H9 (cell line): ENCODE measurements around the gene TMEM244. TPM values are rescaled to one million over a fixed set of nuclear protein-coding genes. Genes with fewer than 3 reads are reported as not detected.

Source experiments
- DNase-seq: peaks from one replicate; pipeline ENCODE4 v3.0.0-alpha.2; 2017
- H2AFZ ChIP-seq: one replicate; pipeline ENCODE4 v1.6.1; 2013; ENCODE audit warnings: mild to moderate bottlenecking, low read length, control low read depth, moderate library complexity
- H2AK5ac ChIP-seq: 2 replicates; pipeline ENCODE4 v1.6.1; 2013; ENCODE audit warnings: low read length, control low read depth, mixed read lengths; ENCODE audit not compliant: insufficient read length
- H2BK120ac ChIP-seq: one replicate; pipeline ENCODE4 v1.6.1; 2013; ENCODE audit warnings: low read depth, mild to moderate bottlenecking, low read length, control low read depth, inconsistent platforms; ENCODE audit not compliant: poor library complexity, severe bottlenecking
- H2BK12ac ChIP-seq: 2 replicates; pipeline ENCODE4 v1.6.1; 2013; ENCODE audit warnings: low read length, control low read depth, mixed read lengths, low read depth; ENCODE audit not compliant: insufficient read length
- H2BK15ac ChIP-seq: 2 replicates; pipeline ENCODE4 v1.6.1; 2013; ENCODE audit warnings: low read depth, low read length, control low read depth
- H2BK20ac ChIP-seq: one replicate; pipeline ENCODE4 v1.6.1; 2013; ENCODE audit warnings: low read depth, mild to moderate bottlenecking, low read length, control low read depth, inconsistent platforms; ENCODE audit not compliant: poor library complexity, severe bottlenecking
- H2BK5ac ChIP-seq: 2 replicates; pipeline ENCODE4 v1.6.1; 2013; ENCODE audit warnings: low read length, control low read depth, mixed read lengths; ENCODE audit not compliant: insufficient read length
- H3K14ac ChIP-seq: 2 replicates; pipeline ENCODE4 v1.6.1; 2013; ENCODE audit warnings: low read length, control low read depth; ENCODE audit not compliant: insufficient read depth
- H3K18ac ChIP-seq: 2 replicates; pipeline ENCODE4 v1.6.1; 2013; ENCODE audit warnings: low read depth, mild to moderate bottlenecking, mixed read lengths, low read length, control low read depth; ENCODE audit not compliant: insufficient read length
- H3K23ac ChIP-seq: 2 replicates; pipeline ENCODE4 v1.6.1; 2013; ENCODE audit warnings: low read length, control low read depth, mixed read lengths, low read depth; ENCODE audit not compliant: insufficient read length
- H3K23me2 ChIP-seq: 2 replicates; pipeline ENCODE4 v1.6.1; 2013; ENCODE audit warnings: low read depth, mild to moderate bottlenecking, mixed read lengths, low read length, control low read depth; ENCODE audit not compliant: insufficient read length, poor library complexity, severe bottlenecking
- H3K27ac ChIP-seq: 2 replicates; pipeline ENCODE4 v1.5.1; 2013; ENCODE audit warnings: low read length, control low read depth, mixed read lengths, low read depth; ENCODE audit not compliant: insufficient read length
- H3K27me3 ChIP-seq: 2 replicates; pipeline ENCODE4 v1.6.1; 2013; ENCODE audit warnings: low read length, control low read depth, inconsistent platforms; ENCODE audit not compliant: insufficient read depth
- H3K4ac ChIP-seq: 2 replicates; pipeline ENCODE4 v1.6.1; 2013; ENCODE audit warnings: low read depth, mild to moderate bottlenecking, control low read depth, inconsistent platforms, low read length, moderate library complexity
- H3K4me1 ChIP-seq: 2 replicates; pipeline ENCODE4 v1.6.1; 2013; ENCODE audit warnings: low read length, control low read depth, inconsistent platforms; ENCODE audit not compliant: insufficient read depth
- H3K4me2 ChIP-seq: 2 replicates; pipeline ENCODE4 v1.6.1; 2013; ENCODE audit warnings: low read length, control low read depth, mixed read lengths; ENCODE audit not compliant: insufficient read length, insufficient read depth
- H3K56ac ChIP-seq: 2 replicates; pipeline ENCODE4 v1.6.1; 2013; ENCODE audit warnings: low read depth, mild to moderate bottlenecking, mixed read lengths, low read length, control low read depth; ENCODE audit not compliant: insufficient read length
- H3K79me1 ChIP-seq: 2 replicates; pipeline ENCODE4 v1.6.1; 2013; ENCODE audit warnings: low read depth, mild to moderate bottlenecking, moderate library complexity, low read length, control low read depth, inconsistent platforms; ENCODE audit not compliant: insufficient read depth, poor library complexity, severe bottlenecking
- H3K79me2 ChIP-seq: 2 replicates; pipeline ENCODE4 v1.6.1; 2013; ENCODE audit warnings: low read length, control low read depth, inconsistent platforms; ENCODE audit not compliant: insufficient read depth
- H3K9ac ChIP-seq: 2 replicates; pipeline ENCODE4 v1.6.1; 2013; ENCODE audit warnings: low read length, control low read depth, mixed read lengths; ENCODE audit not compliant: insufficient read length; ENCODE audit errors: extremely low read depth
- H3K9me3 ChIP-seq: one replicate; pipeline ENCODE4 v1.6.1; 2013; ENCODE audit warnings: low read depth, low read length, inconsistent platforms; ENCODE audit not compliant: control insufficient read depth
- H3T11ph ChIP-seq: one replicate; pipeline ENCODE4 v1.6.1; 2013; ENCODE audit warnings: mild to moderate bottlenecking, low read length, control low read depth, inconsistent platforms
- H4K20me1 ChIP-seq: one replicate; pipeline ENCODE4 v1.6.1; 2013; ENCODE audit not compliant: control insufficient read depth, insufficient read length, insufficient read depth
- H4K5ac ChIP-seq: 2 replicates; pipeline ENCODE4 v1.6.1; 2013; ENCODE audit warnings: low read depth, mild to moderate bottlenecking, mixed read lengths, low read length, control low read depth; ENCODE audit not compliant: insufficient read length
- H4K8ac ChIP-seq: replicated peaks from 2 replicates; pipeline ENCODE4 v1.6.1; 2013; ENCODE audit warnings: low read length, control low read depth, mixed read lengths, low read depth; ENCODE audit not compliant: insufficient read length
- H4K91ac ChIP-seq: 2 replicates; pipeline ENCODE4 v1.6.1; 2013; ENCODE audit warnings: low read depth, mild to moderate bottlenecking, moderate library complexity, mixed read lengths, low read length, control low read depth; ENCODE audit not compliant: insufficient read length
- H3K27ac Mint-ChIP-seq, 3 experiments: 2 replicates in 2 of 3; 3 replicates in 1 of 3; pipeline ENCODE4 v1.8.0; 2020 to 2021; ENCODE audit warnings: mixed read lengths in 3 of 3, mild to moderate bottlenecking in 1 of 3, moderate library complexity in 1 of 3
- H3K27me3 Mint-ChIP-seq: 2 replicates; pipeline ENCODE4 v1.8.0; 2021; ENCODE audit warnings: low read depth, mild to moderate bottlenecking, moderate library complexity, mixed read lengths
- H3K36me3 Mint-ChIP-seq, 3 experiments: 2 replicates in 2 of 3; 3 replicates in 1 of 3; pipeline ENCODE4 v1.8.0; 2020 to 2021; ENCODE audit warnings: low read depth in 3 of 3, mixed read lengths in 3 of 3; ENCODE audit not compliant: insufficient read depth in 1 of 3
- H3K4me1 Mint-ChIP-seq, 2 experiments: 2 replicates each; pipeline ENCODE4 v1.8.0; 2020; ENCODE audit warnings: mixed read lengths in 2 of 2
- H3K4me3 Mint-ChIP-seq, 2 experiments: 2 replicates in 1 of 2; 3 replicates in 1 of 2; pipeline ENCODE4 v1.8.0; 2020 to 2021; ENCODE audit warnings: mild to moderate bottlenecking in 2 of 2, mixed read lengths in 2 of 2, moderate library complexity in 1 of 2
- H3K9me3 Mint-ChIP-seq, 2 experiments: 2 replicates in 1 of 2; 3 replicates in 1 of 2; pipeline ENCODE4 v1.8.0; 2020; ENCODE audit warnings: mild to moderate bottlenecking in 2 of 2, mixed read lengths in 2 of 2, moderate library complexity in 1 of 2
- WGBS: extraction: QIAGEN DNeasy Blood & Tissue Kit; methylation state at CpG from one replicate; pipeline ENCODE4 v1.1.7; 2013; ENCODE audit warnings: missing lambda C conversion rate, low lambda C conversion rate, mixed read lengths; ENCODE audit not compliant: insufficient read length; ENCODE audit errors: extremely low coverage; 5-methylcytosine and 5-hydroxymethylcytosine counted together
- total RNA-seq: library from RNA; stranded (reverse); gene quantifications from 2 replicates; pipeline ENCODE4 v1.2.1, GENCODE V29; 2021
- TF ChIP-seq, protein P1 (sequence below): fragments of 200-600 bp; sonication (generic); conservative IDR thresholded peaks from 3 replicates; pipeline ENCODE4 v1.8.0; 2021; ENCODE audit warnings: antibody characterized with exemption, mild to moderate bottlenecking

The TMEM244 gene
- total RNA-seq, 1 experiment from 2014 or later: not detected

DNA sequence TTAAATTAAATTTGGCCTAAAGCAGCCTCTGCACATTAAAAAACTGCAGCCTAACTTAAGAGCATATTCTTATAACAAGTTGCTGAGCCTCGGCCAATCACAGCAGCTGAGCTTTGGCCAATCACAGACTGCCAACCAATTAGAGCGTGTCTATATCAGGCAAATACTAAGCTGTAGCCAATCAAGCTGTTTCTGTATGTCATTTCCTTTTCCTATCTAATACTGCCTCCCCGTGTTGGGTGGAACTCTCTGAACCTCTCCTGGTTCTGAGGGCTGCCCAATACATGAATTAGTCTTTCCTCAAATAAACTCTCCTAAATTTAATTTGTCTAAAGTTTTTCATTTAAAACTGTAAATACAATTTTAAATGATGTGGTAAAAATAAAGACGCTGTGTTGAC lies 3.9 kb upstream of the TMEM244 start:
- Histone ChIP-seq H3K56ac (no peak overlapping the region), H3T11ph (no peak overlapping the region), H2AFZ (no peak overlapping the region), H4K5ac (no peak overlapping the region), H4K20me1 (no peaks in the 10 kb centered on the region), H2BK120ac (no peak overlapping the region), H2BK15ac (no peak overlapping the region), H3K4me2 (no peak overlapping the region), H2AK5ac (no peak overlapping the region), H3K4me1 (no peaks in the 10 kb centered on the region; the same call in 1 of the 2 replicates), H4K8ac (no peak overlapping the region), H3K9me3 (no peaks in the 10 kb centered on the region), H3K23ac (no peak overlapping the region), H2BK12ac (no peak overlapping the region), H3K23me2 (no peaks in the 10 kb centered on the region), H3K27me3 (no peaks in the 10 kb centered on the region), H2BK20ac (no peak overlapping the region), H4K91ac (no peak overlapping the region), H2BK5ac (no peak overlapping the region), H3K9ac (no peak overlapping the region), H3K79me2 (no peaks in the 10 kb centered on the region), H3K14ac (no peak overlapping the region), H3K79me1 (no peaks in the 10 kb centered on the region), H3K27ac (no peak overlapping the region), H3K4ac (no peak overlapping the region), H3K18ac (no peak overlapping the region)
- Mint-ChIP-seq H3K27ac (no peak overlapping the region; a peak in 1 of 7 replicates), H3K4me3 (no peak overlapping the region), H3K36me3 (no peaks in the 10 kb centered on the region), H3K9me3 (no peaks in the 10 kb centered on the region), H3K4me1 (peaks cover 6 to 9% of the 10 kb centered on the region in 2 experiments; a peak in 2 of 4 replicates), H3K27me3 (no peaks in the 10 kb centered on the region)
- WGBS: no CpG with 5 or more reads among the region's 4 CpGs
- DNase-seq: no peak
- TF ChIP-seq, protein P1, sequence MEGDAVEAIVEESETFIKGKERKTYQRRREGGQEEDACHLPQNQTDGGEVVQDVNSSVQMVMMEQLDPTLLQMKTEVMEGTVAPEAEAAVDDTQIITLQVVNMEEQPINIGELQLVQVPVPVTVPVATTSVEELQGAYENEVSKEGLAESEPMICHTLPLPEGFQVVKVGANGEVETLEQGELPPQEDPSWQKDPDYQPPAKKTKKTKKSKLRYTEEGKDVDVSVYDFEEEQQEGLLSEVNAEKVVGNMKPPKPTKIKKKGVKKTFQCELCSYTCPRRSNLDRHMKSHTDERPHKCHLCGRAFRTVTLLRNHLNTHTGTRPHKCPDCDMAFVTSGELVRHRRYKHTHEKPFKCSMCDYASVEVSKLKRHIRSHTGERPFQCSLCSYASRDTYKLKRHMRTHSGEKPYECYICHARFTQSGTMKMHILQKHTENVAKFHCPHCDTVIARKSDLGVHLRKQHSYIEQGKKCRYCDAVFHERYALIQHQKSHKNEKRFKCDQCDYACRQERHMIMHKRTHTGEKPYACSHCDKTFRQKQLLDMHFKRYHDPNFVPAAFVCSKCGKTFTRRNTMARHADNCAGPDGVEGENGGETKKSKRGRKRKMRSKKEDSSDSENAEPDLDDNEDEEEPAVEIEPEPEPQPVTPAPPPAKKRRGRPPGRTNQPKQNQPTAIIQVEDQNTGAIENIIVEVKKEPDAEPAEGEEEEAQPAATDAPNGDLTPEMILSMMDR: no peak
